HPDE6-E6E7 (cell line): Measurements from ENCODE around the gene PABPC3.

Experiments
- DNase-seq: peaks from one replicate; pipeline ENCODE4 v3.0.0; 2011; ENCODE audit warnings: missing footprints; ENCODE audit errors: extremely low spot score

PABPC3 gene

GRCh38 chr13:25111585-25111956 is 15.6 kb downstream of the PABPC3 start:
- DNase-seq: no peak

GRCh38 chr13:25112695-25113255 is 16.8 kb downstream of the PABPC3 start:
- DNase-seq: no peak

GRCh38 chr13:25114220-25114619 is 18.3 kb downstream of the PABPC3 start:
- DNase-seq: peak; percentile 40

GRCh38 chr13:25116044-25116443 is 20.1 kb downstream of the PABPC3 start:
- no peak for DNase-seq

- DNase-seq: no peak
These were observed 21.4 kb downstream of the PABPC3 start for GRCh38 chr13:25117312-25117711.

GRCh38 chr13:25118378-25118905 is 22.5 kb downstream of the PABPC3 start:
- no peak for DNase-seq

GRCh38 chr13:25130944-25131343 is 35.0 kb downstream of the PABPC3 start:
- DNase-seq: no peak

- DNase-seq: no peak
These were observed 36.0 kb downstream of the PABPC3 start for GRCh38 chr13:25131881-25132420.

GRCh38 chr13:25132751-25133390 is 36.9 kb downstream of the PABPC3 start:
- DNase-seq: no peak

- no peak for DNase-seq
These were observed 40.0 kb downstream of the PABPC3 start for GRCh38 chr13:25135896-25136295.

GRCh38 chr13:25136880-25137787 is 41.2 kb downstream of the PABPC3 start:
- no peak for DNase-seq

- no peak for DNase-seq
These were observed 41.8 kb downstream of the PABPC3 start for GRCh38 chr13:25137788-25138115.

GRCh38 chr13:25141042-25141441 is 45.1 kb downstream of the PABPC3 start:
- no peak for DNase-seq

- no peak for DNase-seq
These were observed 47.8 kb downstream of the PABPC3 start for GRCh38 chr13:25143706-25144105.

GRCh38 chr13:25147638-25148401 is 51.9 kb downstream of the PABPC3 start:
- DNase-seq: no peak

- DNase-seq: no peak
These were observed 52.5 kb downstream of the PABPC3 start for GRCh38 chr13:25148402-25148771.
